ENCODE results near the gene HS3ST3B1. TPM values are rescaled to one million over a fixed set of nuclear protein-coding genes. Genes with fewer than 3 reads are reported as not detected.

Gene HS3ST3B1
- total RNA-seq, 1 donor, result 10.4 TPM

- TF ChIP-seq, protein P1, sequence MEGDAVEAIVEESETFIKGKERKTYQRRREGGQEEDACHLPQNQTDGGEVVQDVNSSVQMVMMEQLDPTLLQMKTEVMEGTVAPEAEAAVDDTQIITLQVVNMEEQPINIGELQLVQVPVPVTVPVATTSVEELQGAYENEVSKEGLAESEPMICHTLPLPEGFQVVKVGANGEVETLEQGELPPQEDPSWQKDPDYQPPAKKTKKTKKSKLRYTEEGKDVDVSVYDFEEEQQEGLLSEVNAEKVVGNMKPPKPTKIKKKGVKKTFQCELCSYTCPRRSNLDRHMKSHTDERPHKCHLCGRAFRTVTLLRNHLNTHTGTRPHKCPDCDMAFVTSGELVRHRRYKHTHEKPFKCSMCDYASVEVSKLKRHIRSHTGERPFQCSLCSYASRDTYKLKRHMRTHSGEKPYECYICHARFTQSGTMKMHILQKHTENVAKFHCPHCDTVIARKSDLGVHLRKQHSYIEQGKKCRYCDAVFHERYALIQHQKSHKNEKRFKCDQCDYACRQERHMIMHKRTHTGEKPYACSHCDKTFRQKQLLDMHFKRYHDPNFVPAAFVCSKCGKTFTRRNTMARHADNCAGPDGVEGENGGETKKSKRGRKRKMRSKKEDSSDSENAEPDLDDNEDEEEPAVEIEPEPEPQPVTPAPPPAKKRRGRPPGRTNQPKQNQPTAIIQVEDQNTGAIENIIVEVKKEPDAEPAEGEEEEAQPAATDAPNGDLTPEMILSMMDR (IDR thresholded peaks at IDR 0.05; ENCODE audit: insufficient read depth, low read depth, low read length), result no peak
- peak; percentile 51 for DNase-seq (ENCODE audit: low read depth)
- peak overlapping the region; percentile 35 for H3K4me3 ChIP-seq (ENCODE audit: low read depth, low read length)
Observed at GRCh38 chr17:14307560-14308024, 6.7 kb downstream of the HS3ST3B1 start.

GRCh38 chr17:14308636-14308964 is 7.7 kb downstream of the HS3ST3B1 start:
- no peak for DNase-seq (ENCODE audit: low read depth)
- TF ChIP-seq, protein P1 (IDR thresholded peaks at IDR 0.05; ENCODE audit: insufficient read depth, low read depth, low read length), result no peak
- H3K4me3 ChIP-seq (ENCODE audit: low read depth, low read length), result peak overlapping the region; percentile 61

DNA sequence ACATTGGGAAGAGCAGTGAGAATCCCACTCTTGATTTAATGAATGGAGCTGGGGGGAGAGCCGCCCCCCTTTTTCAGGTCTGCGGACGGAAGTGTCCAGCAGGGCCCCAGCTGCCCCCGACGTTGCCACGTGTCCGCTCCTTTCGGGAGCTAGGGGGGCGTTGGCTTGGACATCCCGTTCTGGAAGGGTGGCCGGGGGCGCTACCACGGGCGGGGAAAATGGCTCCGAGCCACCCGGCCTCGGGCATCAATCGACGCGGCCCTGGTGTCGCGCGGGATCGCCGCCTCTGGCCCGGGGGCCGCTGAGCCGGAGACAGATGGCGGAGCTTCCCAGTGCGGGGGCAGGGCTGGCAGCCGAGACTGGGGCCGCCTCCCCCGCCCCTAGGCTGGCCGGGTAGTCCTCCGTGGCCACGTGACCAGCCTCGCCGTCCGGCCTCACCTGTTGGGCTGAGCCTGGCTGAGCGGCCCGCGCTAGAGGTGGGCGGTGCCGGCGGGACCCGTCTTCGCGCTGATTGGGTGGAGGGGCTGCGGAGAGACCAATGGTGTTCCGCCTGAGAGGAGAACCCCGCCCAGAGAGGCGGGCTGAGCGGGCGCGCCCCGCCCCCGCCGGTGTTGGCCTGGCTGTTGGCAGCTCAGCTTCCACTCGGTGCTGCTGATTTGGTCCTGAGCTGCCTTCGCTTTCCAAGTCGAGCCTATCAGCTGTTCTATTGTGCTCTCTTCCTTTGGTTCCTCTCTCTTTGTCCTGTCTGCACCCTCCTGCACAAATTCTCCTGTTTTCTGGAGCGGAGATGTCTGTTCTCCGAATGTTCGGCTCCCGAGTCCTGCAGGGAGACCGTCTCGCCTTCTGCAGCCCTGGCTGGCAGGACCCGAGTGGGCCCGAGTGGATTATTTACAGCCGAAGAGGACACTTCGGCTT is 8.3 kb downstream of the HS3ST3B1 start:
- H3K4me3 ChIP-seq (ENCODE audit: low read depth, low read length), result peak overlapping the region; percentile 61
- TF ChIP-seq, protein P1 (IDR thresholded peaks at IDR 0.05; ENCODE audit: insufficient read depth, low read depth, low read length), result no peak
- peak; percentile 92 for DNase-seq (ENCODE audit: low read depth)

DNA sequence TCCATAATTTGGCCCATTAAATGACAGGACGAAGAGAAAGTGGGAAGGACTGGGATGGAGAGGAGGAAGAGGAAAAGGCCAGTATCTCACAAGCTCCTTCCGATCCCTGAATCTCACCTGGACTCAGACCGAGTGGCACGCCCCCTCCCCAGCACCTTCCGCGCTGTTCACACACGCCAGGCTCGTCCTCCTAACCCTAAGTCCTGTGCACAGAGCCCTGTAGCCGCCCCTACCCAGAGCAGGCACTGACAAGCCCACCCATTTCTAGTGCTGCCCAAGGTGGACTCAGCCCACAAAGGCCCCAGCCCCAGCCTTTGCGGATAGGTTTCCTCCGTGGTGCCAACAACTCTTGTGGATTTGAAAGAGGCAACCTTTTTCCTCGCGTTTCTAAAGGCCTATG is 9.2 kb downstream of the HS3ST3B1 start:
- no peak for DNase-seq (ENCODE audit: low read depth)
- TF ChIP-seq, protein P1 (IDR thresholded peaks at IDR 0.05; ENCODE audit: insufficient read depth, low read depth, low read length), result no peak
- H3K4me3 ChIP-seq (ENCODE audit: low read depth, low read length), result peak overlapping the region; percentile 61

DNA sequence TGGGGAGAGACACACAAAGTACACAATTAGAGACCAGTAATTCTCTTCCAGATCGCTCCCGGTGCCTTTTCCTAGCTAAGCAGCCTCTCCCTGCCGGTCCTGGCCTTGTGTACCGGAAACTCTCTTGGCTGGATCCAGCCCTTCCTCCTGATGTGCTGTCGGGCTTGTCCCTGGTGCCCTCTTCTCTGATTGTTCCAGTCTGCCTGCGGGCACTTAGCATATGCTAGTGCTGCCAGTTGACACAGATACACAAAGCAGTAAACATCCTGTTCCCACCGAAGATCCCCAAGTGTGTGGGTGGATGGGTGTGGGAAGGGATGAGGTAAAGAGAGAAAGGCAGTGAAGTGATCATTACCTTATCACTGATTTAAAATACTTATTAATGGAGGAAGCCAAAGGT is 9.7 kb downstream of the HS3ST3B1 start:
- no peak for DNase-seq (ENCODE audit: low read depth)
- TF ChIP-seq, protein P1 (IDR thresholded peaks at IDR 0.05; ENCODE audit: insufficient read depth, low read depth, low read length), result no peak
- H3K4me3 ChIP-seq (ENCODE audit: low read depth, low read length), result no peak overlapping the region

GRCh38 chr17:14311186-14311705 is 10.4 kb downstream of the HS3ST3B1 start:
- no peak overlapping the region for H3K4me3 ChIP-seq (ENCODE audit: low read depth, low read length)
- TF ChIP-seq, protein P1 (IDR thresholded peaks at IDR 0.05; ENCODE audit: insufficient read depth, low read depth, low read length), result no peak
- no peak for DNase-seq (ENCODE audit: low read depth)
